Measurements from ENCODE around the gene ASPN. TPM values are rescaled to one million over a fixed set of nuclear protein-coding genes. Genes with fewer than 3 reads are reported as not detected.

Gene ASPN
- total and polyA plus RNA-seq, 8 donors: 2.1 to 27.5 (median 5.2) TPM

GRCh38 chr9:92493749-92494387 is 11.6 kb upstream of the ASPN start:
- no peaks in the 10 kb centered on the region for H3K36me3 ChIP-seq
- no peak overlapping the region for H3K27ac ChIP-seq
- DNase-seq: no peak
- H3K27me3 ChIP-seq: no peaks in the 10 kb centered on the region
- no peak for ATAC-seq
- H3K4me1 ChIP-seq: no peaks in the 10 kb centered on the region
- no peak overlapping the region for H3K4me3 ChIP-seq
- TF ChIP-seq CTCF (IDR thresholded peaks at IDR 0.05): no peak
- no peaks in the 10 kb centered on the region for H3K9me3 ChIP-seq
- intact Hi-C loops (cut with DNase I): no loop called here

- TF ChIP-seq CTCF (IDR thresholded peaks at IDR 0.05): no peak
- no peaks in the 10 kb centered on the region for H3K4me1 ChIP-seq
- H3K27me3 ChIP-seq: no peaks in the 10 kb centered on the region
- DNase-seq: no peak
- no peak overlapping the region for H3K4me3 ChIP-seq
- intact Hi-C loops (cut with DNase I): no loop called here
- no peak for ATAC-seq
- no peaks in the 10 kb centered on the region for H3K9me3 ChIP-seq
- no peak overlapping the region for H3K27ac ChIP-seq
- no peaks in the 10 kb centered on the region for H3K36me3 ChIP-seq
Observed at GRCh38 chr9:92492781-92493401, 10.6 kb upstream of the ASPN start.

- no peaks in the 10 kb centered on the region for H3K4me1 ChIP-seq
- intact Hi-C loops (cut with DNase I): no loop called here
- TF ChIP-seq CTCF (IDR thresholded peaks at IDR 0.05): no peak
- ATAC-seq: no peak
- no peak for DNase-seq
- peak overlapping the region in 1 of 2 donors; percentile 41 for H3K27ac ChIP-seq
- no peaks in the 10 kb centered on the region for H3K9me3 ChIP-seq
- H3K36me3 ChIP-seq: no peaks in the 10 kb centered on the region
- H3K4me3 ChIP-seq: no peak overlapping the region
- no peaks in the 10 kb centered on the region for H3K27me3 ChIP-seq
Observed at GRCh38 chr9:92488681-92489550, 6.6 kb upstream of the ASPN start.

- ATAC-seq (no peak), DNase-seq (no peak)
- Histone ChIP-seq H3K4me3 (no peak overlapping the region), H3K36me3 (no peaks in the 10 kb centered on the region), H3K27me3 (no peaks in the 10 kb centered on the region), H3K4me1 (no peaks in the 10 kb centered on the region), H3K9me3 (no peaks in the 10 kb centered on the region), H3K27ac (no peak overlapping the region)
- intact Hi-C loops (cut with DNase I): no loop called here
- no peak for TF ChIP-seq CTCF (IDR thresholded peaks at IDR 0.05)
Observed at GRCh38 chr9:92486371-92486770, 4.1 kb upstream of the ASPN start.

- DNase-seq (no peak), ATAC-seq (no peak)
- H3K36me3 ChIP-seq: no peaks in the 10 kb centered on the region
- no peak overlapping the region for H3K4me3 ChIP-seq
- intact Hi-C loops (cut with DNase I): no loop called here
- TF ChIP-seq CTCF (IDR thresholded peaks at IDR 0.05): no peak
- no peaks in the 10 kb centered on the region for H3K4me1 ChIP-seq
- H3K27ac ChIP-seq: peak overlapping the region in 1 of 2 donors; percentile 15
- no peaks in the 10 kb centered on the region for H3K27me3 ChIP-seq
- no peaks in the 10 kb centered on the region for H3K9me3 ChIP-seq
Observed at GRCh38 chr9:92484563-92484962, 2.3 kb upstream of the ASPN start.
